GM13977 (cell line): ENCODE measurements around the gene SHISA9.

Source experiments
- DNase-seq: peaks from one replicate; pipeline ENCODE4 v3.0.0; 2012; ENCODE audit warnings: low spot score
- in situ Hi-C: fragments of 300-500 bp; cut with MboI; formaldehyde crosslinking; loops from one replicate; pipeline ENCODE4 v1.12.0; 2022; ENCODE audit warnings: low sequenced_read_pairs, low pct_unique_long_range_greater_than_20kb, mixed read lengths, inconsistent platforms; ENCODE audit not compliant: unreplicated experiment
- TF ChIP-seq, protein P1 (sequence below): IDR thresholded peaks from 2 replicates; pipeline ENCODE4 v1.5.1; 2012; ENCODE audit warnings: mild to moderate bottlenecking, control low read depth; ENCODE audit not compliant: insufficient read depth; ENCODE audit errors: extremely low read depth, missing control alignments

SHISA9 gene

DNA sequence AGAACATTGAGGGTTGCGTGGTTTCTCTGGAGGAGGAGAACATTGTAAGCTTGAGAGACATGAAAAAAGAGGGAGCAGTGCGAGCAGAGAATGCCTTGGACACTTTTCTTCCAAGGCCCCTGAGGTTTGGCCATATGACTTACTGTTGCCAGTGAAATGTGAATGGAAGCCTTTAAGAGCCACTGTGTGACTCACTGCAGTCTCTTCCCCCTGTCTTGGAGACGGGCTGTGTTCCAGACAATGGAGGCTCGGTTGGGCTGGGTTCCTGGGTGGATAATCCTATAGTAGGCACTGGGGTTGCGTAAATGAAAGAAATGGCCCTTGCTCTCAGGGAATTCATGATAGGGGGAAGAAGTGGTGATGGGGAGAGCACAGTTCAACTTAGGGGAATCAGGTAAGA, 75.5 kb downstream of the SHISA9 start:
- in situ Hi-C loops, result no loop called here
- TF ChIP-seq, protein P1, sequence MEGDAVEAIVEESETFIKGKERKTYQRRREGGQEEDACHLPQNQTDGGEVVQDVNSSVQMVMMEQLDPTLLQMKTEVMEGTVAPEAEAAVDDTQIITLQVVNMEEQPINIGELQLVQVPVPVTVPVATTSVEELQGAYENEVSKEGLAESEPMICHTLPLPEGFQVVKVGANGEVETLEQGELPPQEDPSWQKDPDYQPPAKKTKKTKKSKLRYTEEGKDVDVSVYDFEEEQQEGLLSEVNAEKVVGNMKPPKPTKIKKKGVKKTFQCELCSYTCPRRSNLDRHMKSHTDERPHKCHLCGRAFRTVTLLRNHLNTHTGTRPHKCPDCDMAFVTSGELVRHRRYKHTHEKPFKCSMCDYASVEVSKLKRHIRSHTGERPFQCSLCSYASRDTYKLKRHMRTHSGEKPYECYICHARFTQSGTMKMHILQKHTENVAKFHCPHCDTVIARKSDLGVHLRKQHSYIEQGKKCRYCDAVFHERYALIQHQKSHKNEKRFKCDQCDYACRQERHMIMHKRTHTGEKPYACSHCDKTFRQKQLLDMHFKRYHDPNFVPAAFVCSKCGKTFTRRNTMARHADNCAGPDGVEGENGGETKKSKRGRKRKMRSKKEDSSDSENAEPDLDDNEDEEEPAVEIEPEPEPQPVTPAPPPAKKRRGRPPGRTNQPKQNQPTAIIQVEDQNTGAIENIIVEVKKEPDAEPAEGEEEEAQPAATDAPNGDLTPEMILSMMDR, result no peak
- DNase-seq, result no peak

DNA sequence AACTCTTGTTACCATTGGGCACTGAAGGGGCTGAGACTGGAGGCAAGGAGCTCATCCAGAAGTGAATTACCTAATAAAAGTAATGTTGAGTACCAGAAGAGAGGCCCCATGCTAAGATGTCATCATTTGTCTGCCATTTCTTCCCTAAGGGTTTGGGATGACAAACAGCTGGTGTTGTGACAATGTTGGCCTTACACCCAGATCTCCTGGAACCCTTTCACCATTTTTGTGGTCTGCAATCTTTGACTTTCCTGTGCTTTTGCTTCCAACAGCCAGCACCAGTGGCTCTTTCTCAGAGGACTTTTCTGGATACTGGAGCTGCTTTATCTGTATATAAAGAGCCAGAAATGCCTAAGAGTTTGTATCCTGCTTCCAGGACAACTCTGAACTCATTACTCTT, 84.1 kb downstream of the SHISA9 start:
- TF ChIP-seq, protein P1, result no peak
- no peak for DNase-seq
- in situ Hi-C loops, result no loop called here

DNA sequence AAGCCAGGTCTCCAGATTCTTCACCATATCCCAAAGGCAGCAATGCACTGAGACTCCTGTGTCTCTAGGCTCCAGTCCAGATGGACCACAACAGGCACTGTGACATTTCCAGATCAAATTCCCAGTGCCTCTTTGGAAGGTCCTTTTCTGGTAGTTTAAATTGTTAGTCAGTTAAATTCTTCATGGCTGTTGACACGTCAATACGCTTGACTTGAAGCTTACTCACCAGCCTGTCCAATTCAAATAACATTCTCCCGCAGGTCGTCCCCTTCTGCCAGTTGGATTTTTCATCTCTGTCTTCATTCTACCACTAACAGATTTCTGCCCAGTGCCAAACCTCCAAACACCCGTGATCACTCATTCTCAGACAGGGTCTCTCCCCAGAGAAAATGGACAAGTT, 86.7 kb downstream of the SHISA9 start:
- TF ChIP-seq, protein P1, result no peak
- DNase-seq, result no peak
- in situ Hi-C loops, result no loop called here

DNA sequence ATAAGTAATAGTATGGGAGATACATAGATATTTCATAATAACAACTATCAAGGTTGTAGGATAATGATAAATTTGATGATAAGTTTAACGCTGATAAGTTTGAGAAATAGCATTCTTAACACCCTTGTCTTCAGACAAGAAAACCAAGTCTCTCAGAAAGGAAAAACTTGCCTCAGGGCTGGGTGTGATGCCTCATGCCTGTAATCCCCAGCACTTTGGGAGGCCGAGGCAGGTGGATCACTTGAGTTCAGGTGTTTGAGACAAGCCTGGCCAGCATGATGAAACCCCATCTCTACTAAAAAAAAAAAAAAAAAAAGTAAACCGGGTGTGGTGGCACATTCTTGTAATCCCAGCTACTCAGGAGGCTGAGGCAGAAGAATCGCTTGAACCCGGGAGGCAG, 90.7 kb downstream of the SHISA9 start:
- TF ChIP-seq, protein P1, result no peak
- in situ Hi-C loops, result no loop called here

DNA sequence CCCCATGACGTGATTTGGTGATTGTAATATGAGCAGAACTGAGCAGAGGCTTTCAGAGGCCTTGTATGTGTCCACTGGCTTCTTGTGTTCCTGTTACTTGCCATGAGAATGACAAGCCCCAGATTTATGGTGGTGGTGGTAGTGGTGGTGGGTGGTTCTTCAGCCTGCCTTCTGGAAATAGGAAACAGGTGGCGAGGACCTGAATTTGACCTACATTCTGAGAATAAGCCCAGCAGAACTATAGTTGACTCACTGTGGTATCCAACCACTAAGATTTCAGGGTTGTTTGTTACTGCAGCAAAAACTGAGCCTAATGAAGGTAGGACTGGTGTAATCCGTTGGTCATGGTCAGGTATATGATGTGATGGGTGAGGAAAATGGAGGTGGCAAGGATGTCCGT, 93.0 kb downstream of the SHISA9 start:
- in situ Hi-C loops, result no loop called here
- no peak for DNase-seq
- TF ChIP-seq, protein P1, result no peak

More for the DNA sequence above, 90.7 kb downstream of the SHISA9 start:
- no peak for DNase-seq

DNA sequence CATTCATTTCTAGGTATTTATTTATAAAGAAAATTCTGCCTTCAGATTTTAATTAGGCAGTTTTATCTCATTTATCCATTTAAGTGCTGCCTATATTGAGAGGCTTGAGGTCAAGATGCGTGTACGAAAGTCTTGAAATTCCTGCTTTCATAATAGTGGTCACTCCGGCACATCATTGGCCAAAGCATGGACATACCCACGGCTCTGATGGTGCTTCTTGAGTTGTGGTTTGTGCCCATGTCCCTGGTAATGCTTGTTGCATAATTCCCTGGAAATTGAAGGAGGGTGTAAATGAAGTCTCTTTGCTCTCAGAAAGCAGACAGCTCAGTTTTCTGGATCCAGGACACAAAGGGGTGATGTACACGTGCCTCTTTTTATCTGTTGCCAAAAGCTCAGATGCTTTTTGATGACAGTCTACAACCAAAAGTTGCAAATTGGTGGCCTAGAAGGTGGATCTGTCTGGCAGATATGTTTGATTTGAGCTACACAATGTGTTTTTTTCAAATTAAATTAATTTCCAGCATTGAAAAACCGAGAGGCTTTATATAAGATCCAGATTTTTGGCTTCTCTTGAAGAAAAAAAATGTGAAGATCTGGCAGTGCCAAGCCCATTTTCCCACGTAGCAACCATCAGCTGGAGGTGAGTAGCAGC, 94.4 kb downstream of the SHISA9 start:
- in situ Hi-C loops, result no loop called here
- DNase-seq, result no peak
- TF ChIP-seq, protein P1, result no peak
